IMR-90 (cell line): Measurements from ENCODE around the gene PHLDB1.

Experiments
- BHLHE40 ChIP-seq: fragments of 150-350 bp; IDR thresholded peaks from 2 replicates; pipeline ENCODE4 v1.6.1; 2016; ENCODE audit warnings: mild to moderate bottlenecking, low read depth, low read length
- CEBPB ChIP-seq: IDR thresholded peaks from 2 replicates; pipeline ENCODE4 v1.6.1; 2012; ENCODE audit warnings: low read depth, low read length, improper control_type of control experiment
- CHD1 ChIP-seq: IDR thresholded peaks from 2 replicates; pipeline ENCODE4 v1.6.1; 2012; ENCODE audit warnings: low read depth, low read length, improper control_type of control experiment
- CTCF ChIP-seq: conservative IDR thresholded peaks from 2 replicates; pipeline ENCODE4 v1.5.1; 2012; ENCODE audit warnings: mild to moderate bottlenecking, low read depth, low read length, improper control_type of control experiment
- MAFK ChIP-seq: IDR thresholded peaks from 2 replicates; pipeline ENCODE4 v1.6.1; 2012; ENCODE audit warnings: low read depth, low read length, improper control_type of control experiment
- POLR2A ChIP-seq: IDR thresholded peaks from 2 replicates; pipeline ENCODE4 v1.6.1; 2012; ENCODE audit warnings: mild to moderate bottlenecking, low read depth, low read length
- USF2 ChIP-seq: fragments of 150-350 bp; IDR thresholded peaks from 2 replicates; pipeline ENCODE4 v1.6.1; 2017; ENCODE audit warnings: mild to moderate bottlenecking, antibody characterized with exemption, low read length, low read depth

GRCh38 chr11:118649941-118650340 is 42.5 kb downstream of the PHLDB1 start:
- TF ChIP-seq CHD1: no peak
- no peak for TF ChIP-seq CTCF
- no peak for TF ChIP-seq MAFK
- no peak for TF ChIP-seq CEBPB
- no peak for TF ChIP-seq POLR2A
- TF ChIP-seq BHLHE40: no peak
- TF ChIP-seq USF2: no peak
